AG04450 (cell line): Measurements from ENCODE around the gene PAX8. TPM values are rescaled to one million over a fixed set of nuclear protein-coding genes. Genes with fewer than 3 reads are reported as not detected.

ENCODE experiments used
- CTCF ChIA-PET: fragments of 300-600, 350-600 bp; formaldehyde crosslinking; extraction: SDS; loops from one replicate; lab custom pipeline; 2022; ENCODE audit warnings: antibody characterized with exemption, inconsistent platforms; lab: Charles Lee
- POLR2A ChIA-PET: fragments of 350-600 bp; formaldehyde crosslinking; extraction: SDS; loops from one replicate; lab custom pipeline; 2021; ENCODE audit warnings: antibody characterized with exemption, inconsistent platforms; lab: Yijun Ruan, JAX
- DNase-seq: peaks from one replicate; pipeline ENCODE4 v3.0.0-alpha.2; 2011; ENCODE audit warnings: low read depth, low spot score
- H3K27ac ChIP-seq: one replicate; pipeline ENCODE4 v1.5.1; 2012; ENCODE audit warnings: low read depth, low read length, control low read depth
- H3K27me3 ChIP-seq: one replicate; pipeline ENCODE4 v1.6.0; 2012; ENCODE audit warnings: low read length; ENCODE audit not compliant: control insufficient read depth, insufficient read depth
- H3K4me3 ChIP-seq: 2 replicates; pipeline ENCODE4 v1.5.1; 2011; ENCODE audit warnings: mild to moderate bottlenecking, low read depth, low read length, control low read depth
- H3K9me3 ChIP-seq: 2 replicates; pipeline ENCODE4 v1.5.1; 2012; ENCODE audit warnings: low read length; ENCODE audit not compliant: control insufficient read depth, insufficient read depth
- polyA plus RNA-seq: library from polyadenylated mRNA; depleted of rRNA; stranded (reverse); fragments of >200 nt; gene quantifications from 2 replicates; pipeline ENCODE4 v1.2.3, GENCODE V29; 2011
- TF ChIP-seq, protein P1 (sequence below): IDR thresholded peaks from 2 replicates; pipeline ENCODE4 v1.5.1; 2011; ENCODE audit warnings: low read depth, low read length, control low read depth, inconsistent platforms

Gene PAX8
- polyA plus RNA-seq, 1 experiment: 1.2 TPM

DNA sequence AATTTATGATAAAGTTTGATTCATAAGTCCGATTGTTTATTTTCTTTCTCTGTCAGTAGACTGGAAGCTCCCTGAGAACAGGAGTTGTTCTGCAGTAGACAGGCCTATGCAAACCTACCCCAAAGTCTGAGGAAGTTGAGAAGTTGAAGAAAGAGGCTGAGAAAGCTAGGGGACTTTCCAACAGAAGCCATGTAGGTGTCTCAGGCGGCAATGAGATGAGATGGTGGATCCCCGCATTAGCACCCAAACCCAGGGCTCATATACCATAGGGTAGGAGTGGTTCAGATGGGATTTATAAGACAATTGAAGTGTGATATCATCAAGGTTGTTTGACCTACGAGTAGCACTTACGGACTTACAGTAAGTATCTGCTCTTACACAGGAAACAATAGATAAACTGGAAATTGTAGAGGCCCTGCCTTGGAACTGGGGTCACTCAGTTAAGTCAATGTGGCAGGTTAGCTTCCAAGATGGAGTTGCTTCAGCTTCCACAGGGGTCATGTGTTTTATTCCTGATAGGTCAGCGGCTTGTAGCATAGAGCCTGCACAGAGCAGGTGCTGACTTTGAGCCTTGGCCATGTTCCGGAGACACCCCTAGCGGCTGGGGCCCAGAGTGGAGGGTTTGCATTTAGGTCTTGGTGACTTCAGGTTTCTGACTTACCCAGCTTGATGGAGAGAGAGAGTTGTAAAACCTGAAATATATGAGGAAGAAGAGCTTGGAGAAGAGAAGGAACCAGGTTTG is 107.2 kb downstream of the PAX8 start:
- no peak overlapping the region for H3K4me3 ChIP-seq
- H3K9me3 ChIP-seq: no peaks in the 10 kb centered on the region
- DNase-seq: no peak
- H3K27me3 ChIP-seq: peaks cover 21% of the 10 kb centered on the region
- POLR2A ChIA-PET: no interaction called here
- CTCF ChIA-PET: interaction anchor here (1.5 kb wide), 2 partner anchors 34 to 219 kb away, joined by 3 to 5 read pairs; no protein-coding TSS in a partner anchor
- H3K27ac ChIP-seq: no peak overlapping the region
- TF ChIP-seq, protein P1, sequence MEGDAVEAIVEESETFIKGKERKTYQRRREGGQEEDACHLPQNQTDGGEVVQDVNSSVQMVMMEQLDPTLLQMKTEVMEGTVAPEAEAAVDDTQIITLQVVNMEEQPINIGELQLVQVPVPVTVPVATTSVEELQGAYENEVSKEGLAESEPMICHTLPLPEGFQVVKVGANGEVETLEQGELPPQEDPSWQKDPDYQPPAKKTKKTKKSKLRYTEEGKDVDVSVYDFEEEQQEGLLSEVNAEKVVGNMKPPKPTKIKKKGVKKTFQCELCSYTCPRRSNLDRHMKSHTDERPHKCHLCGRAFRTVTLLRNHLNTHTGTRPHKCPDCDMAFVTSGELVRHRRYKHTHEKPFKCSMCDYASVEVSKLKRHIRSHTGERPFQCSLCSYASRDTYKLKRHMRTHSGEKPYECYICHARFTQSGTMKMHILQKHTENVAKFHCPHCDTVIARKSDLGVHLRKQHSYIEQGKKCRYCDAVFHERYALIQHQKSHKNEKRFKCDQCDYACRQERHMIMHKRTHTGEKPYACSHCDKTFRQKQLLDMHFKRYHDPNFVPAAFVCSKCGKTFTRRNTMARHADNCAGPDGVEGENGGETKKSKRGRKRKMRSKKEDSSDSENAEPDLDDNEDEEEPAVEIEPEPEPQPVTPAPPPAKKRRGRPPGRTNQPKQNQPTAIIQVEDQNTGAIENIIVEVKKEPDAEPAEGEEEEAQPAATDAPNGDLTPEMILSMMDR: no peak

DNA sequence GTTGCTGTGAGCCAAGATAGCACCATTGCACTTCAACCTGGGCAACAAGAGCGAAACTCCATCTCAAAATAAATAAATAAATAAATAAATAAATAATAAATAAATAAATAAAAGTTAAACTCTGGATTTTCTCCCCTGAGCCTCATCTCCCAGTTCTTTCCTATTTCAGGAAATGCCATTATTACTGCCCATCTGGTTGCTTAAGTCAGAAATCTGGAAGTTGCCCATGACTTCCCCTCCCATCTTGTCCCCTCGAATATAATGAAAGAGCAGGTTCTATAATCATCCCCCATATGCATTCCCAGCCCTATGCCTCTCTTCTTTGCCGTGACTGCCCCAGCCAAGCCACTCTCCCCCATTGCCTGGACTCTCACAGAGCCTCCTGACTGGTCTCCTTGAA is 109.1 kb downstream of the PAX8 start:
- Histone ChIP-seq H3K4me3 (no peak overlapping the region), H3K27me3 (peaks cover 19% of the 10 kb centered on the region), H3K9me3 (no peaks in the 10 kb centered on the region), H3K27ac (no peak overlapping the region)
- DNase-seq: no peak
- POLR2A ChIA-PET: no interaction called here
- CTCF ChIA-PET: no interaction called here
- TF ChIP-seq, protein P1: no peak

DNA sequence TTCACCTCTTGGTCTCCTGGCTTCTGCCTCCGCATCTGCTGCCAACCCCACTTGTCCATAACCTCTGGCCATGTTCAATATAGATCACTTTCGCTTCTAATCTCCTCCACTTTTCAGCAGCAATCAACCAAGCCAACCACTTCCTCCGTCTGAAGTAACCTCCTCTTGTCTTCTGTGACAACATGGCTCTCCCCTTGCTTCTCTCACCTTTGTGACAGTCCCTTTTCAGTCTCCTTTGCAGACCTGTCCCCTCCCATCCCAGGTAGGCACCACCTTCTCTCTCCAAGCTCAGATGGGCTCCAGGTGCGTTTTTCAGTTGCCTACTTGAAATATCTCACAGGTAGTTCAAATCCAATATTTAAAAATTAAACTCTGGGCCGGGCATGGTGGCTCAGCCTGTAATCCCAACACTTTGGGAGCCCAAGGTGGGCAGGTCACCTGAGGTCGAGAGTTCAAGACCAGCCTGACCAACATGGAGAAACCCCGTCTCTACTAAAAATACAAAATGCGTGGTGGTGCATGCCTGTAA is 109.7 kb downstream of the PAX8 start:
- Histone ChIP-seq H3K9me3 (no peaks in the 10 kb centered on the region), H3K4me3 (no peak overlapping the region), H3K27me3 (peaks cover 17% of the 10 kb centered on the region), H3K27ac (no peak overlapping the region)
- TF ChIP-seq, protein P1: no peak
- POLR2A ChIA-PET: no interaction called here
- CTCF ChIA-PET: no interaction called here
- no peak for DNase-seq

DNA sequence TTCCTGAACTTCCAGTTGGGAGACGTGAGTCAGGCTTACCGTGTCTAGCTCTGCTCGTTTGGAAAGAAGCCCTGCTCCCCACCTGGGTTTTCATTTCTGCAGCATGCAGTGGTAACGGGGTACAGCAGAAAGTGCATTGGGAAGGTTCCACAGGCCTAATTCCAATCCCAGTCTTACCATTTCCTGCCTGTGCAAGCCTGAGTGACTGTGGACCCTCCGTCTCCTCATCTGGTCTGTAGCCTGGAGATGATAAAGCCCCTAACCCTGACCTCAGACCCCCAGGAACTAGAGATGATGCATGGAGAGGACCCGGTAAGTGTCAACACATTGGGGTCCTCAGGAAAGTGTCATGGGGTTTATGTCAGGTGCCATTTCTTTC is 110.8 kb downstream of the PAX8 start:
- CTCF ChIA-PET: no interaction called here
- H3K9me3 ChIP-seq: no peaks in the 10 kb centered on the region
- DNase-seq: no peak
- TF ChIP-seq, protein P1: no peak
- H3K4me3 ChIP-seq: no peak overlapping the region
- peaks cover 16% of the 10 kb centered on the region for H3K27me3 ChIP-seq
- H3K27ac ChIP-seq: no peak overlapping the region
- POLR2A ChIA-PET: interaction anchor here (0.6 kb wide), 1 partner anchor 9 kb away, joined by 3 read pairs; no protein-coding TSS in a partner anchor
